Astrocyte (in vitro differentiated cells and primary cell): ENCODE results near the gene CPLX3. TPM values are rescaled to one million over a fixed set of nuclear protein-coding genes. Genes with fewer than 3 reads are reported as not detected.

ENCODE experiments used
- DNase-seq: peaks from one replicate; pipeline ENCODE4 v3.0.0-alpha.2; 2010; ENCODE audit warnings: low read depth
- FAIRE-seq: peaks from 2 replicates; lab custom pipeline; 2011; peaks lifted over from hg19 to GRCh38; lab: Jason Lieb, UNC
- H2AFZ ChIP-seq: 2 replicates; pipeline ENCODE4 v1.6.0; 2012; ENCODE audit warnings: low read depth, low read length, inconsistent platforms
- H3K27ac ChIP-seq: 2 replicates; pipeline ENCODE4 v1.5.1; 2011; ENCODE audit warnings: low read depth, low read length, inconsistent platforms
- H3K27me3 ChIP-seq: 2 replicates; pipeline ENCODE4 v1.6.0; 2011; ENCODE audit warnings: low read length, inconsistent platforms; ENCODE audit not compliant: insufficient read depth
- H3K36me3 ChIP-seq: 2 replicates; pipeline ENCODE4 v1.5.1; 2011; ENCODE audit warnings: low read length, inconsistent platforms; ENCODE audit not compliant: insufficient read depth
- H3K4me1 ChIP-seq: 2 replicates; pipeline ENCODE4 v1.5.1; 2011; ENCODE audit warnings: low read length, inconsistent platforms; ENCODE audit not compliant: insufficient read depth
- H3K4me2 ChIP-seq: 2 replicates; pipeline ENCODE4 v1.6.0; 2012; ENCODE audit warnings: low read length, inconsistent platforms
- H3K4me3 ChIP-seq: 2 replicates; pipeline ENCODE4 v1.5.1; 2011; ENCODE audit warnings: low read depth, mild to moderate bottlenecking, low read length, inconsistent platforms; ENCODE audit not compliant: insufficient read depth
- H3K79me2 ChIP-seq: 2 replicates; pipeline ENCODE4 v1.6.0; 2012; ENCODE audit warnings: mild to moderate bottlenecking, low read length, inconsistent platforms; ENCODE audit not compliant: insufficient read depth
- H3K9ac ChIP-seq: 2 replicates; pipeline ENCODE4 v1.6.0; 2012; ENCODE audit warnings: mild to moderate bottlenecking, low read length, inconsistent platforms
- H3K9me3 ChIP-seq: 2 replicates; pipeline ENCODE4 v1.5.1; 2012; ENCODE audit warnings: low read depth, mild to moderate bottlenecking, low read length, inconsistent platforms; ENCODE audit not compliant: insufficient read depth
- H4K20me1 ChIP-seq: 2 replicates; pipeline ENCODE4 v1.6.0; 2012; ENCODE audit warnings: low read length, inconsistent platforms; ENCODE audit not compliant: insufficient read depth
- H3K27ac Mint-ChIP-seq: one replicate; pipeline ENCODE4 v1.8.0; 2021; ENCODE audit warnings: mild to moderate bottlenecking, mixed read lengths; ENCODE audit not compliant: unreplicated experiment
- H3K27me3 Mint-ChIP-seq: one replicate; pipeline ENCODE4 v1.8.0; 2021; ENCODE audit warnings: low read depth, mixed read lengths; ENCODE audit not compliant: unreplicated experiment
- H3K36me3 Mint-ChIP-seq: one replicate; pipeline ENCODE4 v1.8.0; 2021; ENCODE audit warnings: low read depth, mixed read lengths; ENCODE audit not compliant: unreplicated experiment
- H3K4me1 Mint-ChIP-seq: one replicate; pipeline ENCODE4 v1.8.0; 2021; ENCODE audit warnings: low read depth, mixed read lengths; ENCODE audit not compliant: unreplicated experiment
- H3K4me3 Mint-ChIP-seq: one replicate; pipeline ENCODE4 v1.8.0; 2021; ENCODE audit warnings: mild to moderate bottlenecking, moderate library complexity, mixed read lengths; ENCODE audit not compliant: unreplicated experiment
- H3K9me3 Mint-ChIP-seq: one replicate; pipeline ENCODE4 v1.8.0; 2021; ENCODE audit warnings: mild to moderate bottlenecking, mixed read lengths; ENCODE audit not compliant: unreplicated experiment
- CTCF ChIP-seq: IDR thresholded peaks from 2 replicates; pipeline ENCODE4 v1.5.1; 2011; ENCODE audit warnings: low read depth, mild to moderate bottlenecking, inconsistent platforms, low read length, moderate library complexity; ENCODE audit not compliant: insufficient read depth
- EZH2 ChIP-seq: IDR thresholded peaks from 2 replicates; pipeline ENCODE4 v1.6.1; 2012; ENCODE audit warnings: mild to moderate bottlenecking, low read length, inconsistent platforms; ENCODE audit not compliant: insufficient read depth
- total RNA-seq: library from RNA; stranded (reverse); gene quantifications from 2 replicates; pipeline ENCODE4 v1.2.1, GENCODE V29; 2021

Gene CPLX3
- total RNA-seq, 1 donor from 2014 or later, result not detected

DNA sequence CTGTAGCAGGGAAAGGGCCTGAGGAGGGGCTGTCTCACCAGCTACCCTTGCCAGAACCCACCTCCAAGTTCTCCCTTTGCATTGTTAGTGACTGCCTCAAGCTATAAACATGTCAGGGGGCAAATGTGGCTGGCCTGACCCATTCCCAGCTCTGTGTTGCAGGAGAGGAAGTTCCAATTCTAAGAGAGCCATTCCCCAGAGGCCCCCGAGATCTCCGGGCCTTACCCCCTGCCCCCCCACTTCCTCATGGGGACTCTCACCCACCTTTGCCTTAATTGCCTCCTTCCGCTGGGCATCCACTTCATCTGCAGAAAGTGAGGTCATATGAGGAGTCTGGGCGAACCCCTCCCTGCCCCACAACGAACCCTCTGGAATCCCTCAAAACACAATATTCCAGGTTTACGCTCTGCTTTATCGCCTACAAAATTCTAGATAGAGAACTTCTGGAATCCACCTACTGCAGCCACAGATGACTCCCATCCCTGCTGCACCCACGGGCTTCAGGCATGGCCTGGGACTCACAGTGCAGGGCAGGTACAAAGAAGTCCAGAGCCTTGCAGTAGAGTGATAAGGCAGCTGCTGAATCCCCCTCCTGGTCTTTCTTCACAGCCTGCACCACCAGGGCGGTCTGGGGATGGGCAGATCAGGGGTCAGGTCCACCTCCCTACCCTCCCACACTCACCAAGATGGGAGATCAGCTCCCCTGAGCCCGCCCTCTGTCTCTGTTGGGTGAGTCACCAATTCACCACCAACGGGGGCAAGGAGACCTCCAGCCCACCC is 12.5 kb downstream of the CPLX3 start:
- peaks cover 13% of the 10 kb centered on the region for H3K36me3 Mint-ChIP-seq
- Histone ChIP-seq H3K27me3 (no peaks in the 10 kb centered on the region), H3K27ac (no peak overlapping the region), H3K36me3 (no peaks in the 10 kb centered on the region), H3K4me1 (peaks cover 12% of the 10 kb centered on the region), H3K4me2 (no peak overlapping the region), H4K20me1 (peaks cover 19% of the 10 kb centered on the region), H3K9me3 (no peaks in the 10 kb centered on the region), H2AFZ (no peak overlapping the region), H3K9ac (no peak overlapping the region), H3K79me2 (no peaks in the 10 kb centered on the region), H3K4me3 (no peak overlapping the region)
- H3K27me3 Mint-ChIP-seq, result no peaks in the 10 kb centered on the region
- no peak overlapping the region for H3K4me3 Mint-ChIP-seq
- H3K9me3 Mint-ChIP-seq, result peaks cover 2% of the 10 kb centered on the region
- H3K27ac Mint-ChIP-seq, result no peak overlapping the region
- H3K4me1 Mint-ChIP-seq, result peaks cover 2% of the 10 kb centered on the region
- TF ChIP-seq EZH2, result no peak
- TF ChIP-seq CTCF, result no peak
- DNase-seq (no peak), FAIRE-seq (no peak)

- Histone ChIP-seq H3K79me2 (no peaks in the 10 kb centered on the region), H3K27me3 (no peaks in the 10 kb centered on the region), H3K4me1 (peaks cover 12% of the 10 kb centered on the region), H3K9ac (no peak overlapping the region), H3K9me3 (no peaks in the 10 kb centered on the region), H3K36me3 (no peaks in the 10 kb centered on the region), H3K4me3 (no peak overlapping the region), H2AFZ (no peak overlapping the region), H3K27ac (no peak overlapping the region), H3K4me2 (no peak overlapping the region), H4K20me1 (peaks cover 19% of the 10 kb centered on the region)
- Mint-ChIP-seq H3K9me3 (peaks cover 2% of the 10 kb centered on the region), H3K27ac (peak overlapping the region; percentile 58), H3K27me3 (no peaks in the 10 kb centered on the region), H3K4me1 (no peaks in the 10 kb centered on the region), H3K4me3 (no peak overlapping the region), H3K36me3 (peaks cover 13% of the 10 kb centered on the region)
- FAIRE-seq (no peak), DNase-seq (no peak)
- TF ChIP-seq EZH2, result no peak
- TF ChIP-seq CTCF, result no peak
Observed at GRCh38 chr15:74839526-74840395, 13.3 kb downstream of the CPLX3 start.
